NK-92 (cell line): Measurements from ENCODE around the gene KATNIP.
A peak's percentile ranks its signal among the peaks of the same experiment; 100 is the strongest.

Experiments
- DNase-seq: peaks from one replicate; lab custom pipeline; 2025; ENCODE audit not compliant: unreplicated experiment; lab: John Stamatoyannopoulos, UW

KATNIP gene

GRCh38 chr16:27549746-27550581 is at the start of gene KATNIP, which contains the start of gene GTF3C1:
Gene KATNIP, plus strand, starts transcription at chr16:27550144. Its CDS starts 27 bp downstream, at chr16:27550171.
Gene GTF3C1, minus strand, starts transcription at chr16:27549913. Its CDS starts 23 bp downstream, at chr16:27549890.
- peak; percentile 99 for DNase-seq

- no peak for DNase-seq
These were observed 49.1 kb upstream of the KATNIP start for GRCh38 chr16:27500801-27501200.

GRCh38 chr16:27503662-27504061 is 46.3 kb upstream of the KATNIP start:
- no peak for DNase-seq

GRCh38 chr16:27505297-27506236 is 44.4 kb upstream of the KATNIP start:
- DNase-seq = no peak

- no peak for DNase-seq
These were observed 43.2 kb upstream of the KATNIP start for GRCh38 chr16:27506771-27507170.

GRCh38 chr16:27508476-27508875 is 41.5 kb upstream of the KATNIP start:
- no peak for DNase-seq

- DNase-seq = no peak
These were observed 38.1 kb upstream of the KATNIP start for GRCh38 chr16:27511657-27512448.

GRCh38 chr16:27514806-27515205 is 35.1 kb upstream of the KATNIP start:
- no peak for DNase-seq

GRCh38 chr16:27515874-27516353 is 34.0 kb upstream of the KATNIP start:
- no peak for DNase-seq

- no peak for DNase-seq
These were observed 33.6 kb upstream of the KATNIP start for GRCh38 chr16:27516365-27516764.

GRCh38 chr16:27517664-27518063 is 32.3 kb upstream of the KATNIP start:
- no peak for DNase-seq

- DNase-seq = no peak
These were observed 31.7 kb upstream of the KATNIP start for GRCh38 chr16:27518226-27518625.

GRCh38 chr16:27520982-27521673 is 28.8 kb upstream of the KATNIP start:
- DNase-seq = no peak

- no peak for DNase-seq
These were observed 27.7 kb upstream of the KATNIP start for GRCh38 chr16:27522173-27522707.

- no peak for DNase-seq
These were observed 23.8 kb upstream of the KATNIP start for GRCh38 chr16:27526180-27526579.

GRCh38 chr16:27528294-27528693 is 21.6 kb upstream of the KATNIP start:
- DNase-seq = no peak

GRCh38 chr16:27529962-27530361 is 20.0 kb upstream of the KATNIP start:
- DNase-seq = no peak

- DNase-seq = no peak
These were observed 18.8 kb upstream of the KATNIP start for GRCh38 chr16:27531186-27531585.

- no peak for DNase-seq
These were observed 17.8 kb upstream of the KATNIP start for GRCh38 chr16:27531826-27532800.
